SK-N-SH (cell line): ENCODE data around the gene HINFP.

Experiments
- CTCF ChIP-seq: fragments of 200-600 bp; sonication (generic); IDR thresholded peaks from 2 replicates; pipeline ENCODE4 v1.6.1; 2017; ENCODE audit warnings: antibody characterized with exemption, mild to moderate bottlenecking, moderate library complexity
- ELF1 ChIP-seq: IDR thresholded peaks from 2 replicates; pipeline ENCODE4 v1.4.0; 2012
- EZH2phosphoT487 ChIP-seq: fragments of 200-600 bp; sonication (generic); IDR thresholded peaks from 2 replicates; pipeline ENCODE4 v1.6.1; 2017; ENCODE audit warnings: low read depth, mixed run types, mild to moderate bottlenecking, antibody characterized with exemption, moderate library complexity, borderline replicate concordance
- MEF2A ChIP-seq: IDR thresholded peaks from 2 replicates; pipeline ENCODE4 v1.4.0; 2012; ENCODE audit warnings: low read depth, borderline replicate concordance
- PBX3 ChIP-seq: IDR thresholded peaks from 2 replicates; pipeline ENCODE4; 2012
- POLR2AphosphoS5 ChIP-seq: IDR thresholded peaks from 2 replicates; pipeline ENCODE4 v1.6.1; 2012; ENCODE audit warnings: low read depth, low read length
- RAD21 ChIP-seq: IDR thresholded peaks from 2 replicates; pipeline ENCODE4 v1.6.1; 2012; ENCODE audit warnings: mild to moderate bottlenecking, low read length
- RCOR1 ChIP-seq: fragments of 150-350 bp; IDR thresholded peaks from 2 replicates; pipeline ENCODE4 v1.6.1; 2017; ENCODE audit warnings: antibody characterized with exemption, low read length
- RXRA ChIP-seq: IDR thresholded peaks from 2 replicates; pipeline ENCODE4 v1.4.0; 2012; ENCODE audit warnings: low read depth, mild to moderate bottlenecking, borderline replicate concordance
- SIN3A ChIP-seq: IDR thresholded peaks from 2 replicates; pipeline ENCODE4 v1.6.1; 2012; ENCODE audit warnings: low read depth, mild to moderate bottlenecking, low read length, moderate library complexity, borderline replicate concordance
- TEAD4 ChIP-seq: IDR thresholded peaks from 2 replicates; pipeline ENCODE4 v1.4.0; 2012; ENCODE audit warnings: mild to moderate bottlenecking, borderline replicate concordance; ENCODE audit not compliant: insufficient read depth
- TF ChIP-seq, protein P1 (sequence below): IDR thresholded peaks from 2 replicates; pipeline ENCODE4 v1.6.1; 2012; ENCODE audit warnings: mild to moderate bottlenecking, low read depth, low read length, moderate library complexity

- TF ChIP-seq CTCF (peak; percentile 60), RXRA (no peak), PBX3 (no peak), EZH2phosphoT487 (no peak), RAD21 (peak; percentile 68), TEAD4 (no peak), ELF1 (no peak), MEF2A (no peak), RCOR1 (no peak), SIN3A (0 out of 2 replicates have a peak, but pooled peaks have one; percentile 68), POLR2AphosphoS5 (no peak)
- TF ChIP-seq, protein P1, sequence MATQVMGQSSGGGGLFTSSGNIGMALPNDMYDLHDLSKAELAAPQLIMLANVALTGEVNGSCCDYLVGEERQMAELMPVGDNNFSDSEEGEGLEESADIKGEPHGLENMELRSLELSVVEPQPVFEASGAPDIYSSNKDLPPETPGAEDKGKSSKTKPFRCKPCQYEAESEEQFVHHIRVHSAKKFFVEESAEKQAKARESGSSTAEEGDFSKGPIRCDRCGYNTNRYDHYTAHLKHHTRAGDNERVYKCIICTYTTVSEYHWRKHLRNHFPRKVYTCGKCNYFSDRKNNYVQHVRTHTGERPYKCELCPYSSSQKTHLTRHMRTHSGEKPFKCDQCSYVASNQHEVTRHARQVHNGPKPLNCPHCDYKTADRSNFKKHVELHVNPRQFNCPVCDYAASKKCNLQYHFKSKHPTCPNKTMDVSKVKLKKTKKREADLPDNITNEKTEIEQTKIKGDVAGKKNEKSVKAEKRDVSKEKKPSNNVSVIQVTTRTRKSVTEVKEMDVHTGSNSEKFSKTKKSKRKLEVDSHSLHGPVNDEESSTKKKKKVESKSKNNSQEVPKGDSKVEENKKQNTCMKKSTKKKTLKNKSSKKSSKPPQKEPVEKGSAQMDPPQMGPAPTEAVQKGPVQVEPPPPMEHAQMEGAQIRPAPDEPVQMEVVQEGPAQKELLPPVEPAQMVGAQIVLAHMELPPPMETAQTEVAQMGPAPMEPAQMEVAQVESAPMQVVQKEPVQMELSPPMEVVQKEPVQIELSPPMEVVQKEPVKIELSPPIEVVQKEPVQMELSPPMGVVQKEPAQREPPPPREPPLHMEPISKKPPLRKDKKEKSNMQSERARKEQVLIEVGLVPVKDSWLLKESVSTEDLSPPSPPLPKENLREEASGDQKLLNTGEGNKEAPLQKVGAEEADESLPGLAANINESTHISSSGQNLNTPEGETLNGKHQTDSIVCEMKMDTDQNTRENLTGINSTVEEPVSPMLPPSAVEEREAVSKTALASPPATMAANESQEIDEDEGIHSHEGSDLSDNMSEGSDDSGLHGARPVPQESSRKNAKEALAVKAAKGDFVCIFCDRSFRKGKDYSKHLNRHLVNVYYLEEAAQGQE = no peak
Measured at GRCh38 chr11:119144825-119145486, 23.6 kb downstream of the HINFP start.
